NB4 (cell line): ENCODE results near the gene MEG3.

ENCODE experiments used
- MYC ChIP-seq: IDR thresholded peaks from 2 replicates; pipeline ENCODE4 v1.6.1; 2011; ENCODE audit warnings: low read depth, low read length
- POLR2A ChIP-seq: IDR thresholded peaks from 2 replicates; pipeline ENCODE4 v1.6.1; 2011; ENCODE audit warnings: mild to moderate bottlenecking; ENCODE audit not compliant: insufficient read length; ENCODE audit errors: extremely low read depth
- TF ChIP-seq, protein P1 (sequence below): IDR thresholded peaks from one replicate; pipeline ENCODE4 v1.5.1; 2012; ENCODE audit warnings: low read depth, low read length

- TF ChIP-seq MYC (no peak), POLR2A (no peak)
- TF ChIP-seq, protein P1, sequence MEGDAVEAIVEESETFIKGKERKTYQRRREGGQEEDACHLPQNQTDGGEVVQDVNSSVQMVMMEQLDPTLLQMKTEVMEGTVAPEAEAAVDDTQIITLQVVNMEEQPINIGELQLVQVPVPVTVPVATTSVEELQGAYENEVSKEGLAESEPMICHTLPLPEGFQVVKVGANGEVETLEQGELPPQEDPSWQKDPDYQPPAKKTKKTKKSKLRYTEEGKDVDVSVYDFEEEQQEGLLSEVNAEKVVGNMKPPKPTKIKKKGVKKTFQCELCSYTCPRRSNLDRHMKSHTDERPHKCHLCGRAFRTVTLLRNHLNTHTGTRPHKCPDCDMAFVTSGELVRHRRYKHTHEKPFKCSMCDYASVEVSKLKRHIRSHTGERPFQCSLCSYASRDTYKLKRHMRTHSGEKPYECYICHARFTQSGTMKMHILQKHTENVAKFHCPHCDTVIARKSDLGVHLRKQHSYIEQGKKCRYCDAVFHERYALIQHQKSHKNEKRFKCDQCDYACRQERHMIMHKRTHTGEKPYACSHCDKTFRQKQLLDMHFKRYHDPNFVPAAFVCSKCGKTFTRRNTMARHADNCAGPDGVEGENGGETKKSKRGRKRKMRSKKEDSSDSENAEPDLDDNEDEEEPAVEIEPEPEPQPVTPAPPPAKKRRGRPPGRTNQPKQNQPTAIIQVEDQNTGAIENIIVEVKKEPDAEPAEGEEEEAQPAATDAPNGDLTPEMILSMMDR: no peak
Measured at GRCh38 chr14:100806386-100806785, 19.5 kb upstream of the MEG3 start.
